BLaER1 (cell line): ENCODE results near the gene ACIN1.

ENCODE experiments used
- H3K27ac ChIP-seq: shearing (Covaris generic); formaldehyde crosslinking; 2 replicates; pipeline ENCODE4 v1.8.1; 2022
- H3K27me3 ChIP-seq: shearing (Covaris generic); formaldehyde crosslinking; 2 replicates; pipeline ENCODE4 v1.8.1; 2022
- H3K36me3 ChIP-seq: shearing (Covaris generic); formaldehyde crosslinking; 2 replicates; pipeline ENCODE4 v1.8.1; 2022
- H3K4me1 ChIP-seq: shearing (Covaris generic); formaldehyde crosslinking; 2 replicates; pipeline ENCODE4 v1.8.1; 2022
- H3K4me2 ChIP-seq: shearing (Covaris generic); formaldehyde crosslinking; 2 replicates; pipeline ENCODE4 v1.8.1; 2022
- H3K4me3 ChIP-seq: shearing (Covaris generic); formaldehyde crosslinking; 2 replicates; pipeline ENCODE4 v1.8.1; 2022
- H3K9ac ChIP-seq: shearing (Covaris generic); formaldehyde crosslinking; 2 replicates; pipeline ENCODE4 v1.8.1; 2022
- H3K9me3 ChIP-seq: shearing (Covaris generic); formaldehyde crosslinking; 2 replicates; pipeline ENCODE4 v1.8.1; 2022
- H4K20me1 ChIP-seq: shearing (Covaris generic); formaldehyde crosslinking; 2 replicates; pipeline ENCODE4 v1.8.1; 2022
- Cebpa-rat ChIP-seq: shearing (Covaris generic); IDR thresholded peaks from 2 replicates; pipeline ENCODE4 v1.8.1; 2022

Gene ACIN1

DNA sequence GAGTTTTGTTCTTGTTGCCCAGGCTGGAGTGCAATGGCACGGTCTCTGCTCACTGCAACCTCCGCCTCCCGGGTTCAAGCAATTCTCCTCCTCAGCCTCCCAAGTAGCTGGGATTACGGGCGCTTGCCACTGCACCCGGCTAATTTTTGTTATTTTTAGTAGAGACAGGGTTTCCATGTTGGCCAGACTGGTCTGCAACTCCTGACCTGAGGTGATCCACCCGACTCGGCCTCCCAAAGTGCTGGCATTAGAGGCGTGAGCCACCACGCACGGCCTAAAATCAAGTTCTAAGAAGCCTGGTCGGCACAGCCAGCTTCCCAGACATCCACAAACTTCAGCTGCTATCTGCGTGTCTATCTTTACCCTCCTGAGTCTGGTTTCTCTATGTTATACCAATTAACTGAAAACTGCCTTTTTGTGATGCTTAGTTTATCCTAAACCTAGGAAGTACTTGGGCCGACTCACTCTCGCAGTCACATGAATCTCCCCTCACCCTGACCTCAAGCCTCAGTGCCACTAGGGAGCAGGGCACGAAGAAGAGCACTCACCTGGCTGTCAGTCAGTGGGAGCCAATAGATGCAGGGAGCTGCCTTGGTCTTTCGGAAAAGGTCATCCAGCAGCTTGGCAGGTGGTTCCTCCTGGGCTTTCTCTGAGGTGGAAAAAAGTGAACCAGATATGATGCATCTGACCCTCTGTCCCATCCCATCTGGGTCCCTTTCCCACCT lies 34.2 kb downstream of the ACIN1 start:
- Histone ChIP-seq H3K4me3 (no peak overlapping the region), H3K4me2 (peak overlapping the region; percentile 97; the same call in 1 of the 2 replicates), H3K27me3 (0 out of 2 replicates have a peak, but pooled peaks cover 7% of the 10 kb centered on the region), H3K4me1 (peaks cover 51% of the 10 kb centered on the region), H3K9me3 (no peaks in the 10 kb centered on the region), H3K27ac (no peak overlapping the region), H3K36me3 (peaks cover 76% of the 10 kb centered on the region), H4K20me1 (peaks cover 74% of the 10 kb centered on the region), H3K9ac (no peak overlapping the region)
- no peak for TF ChIP-seq Cebpa-rat

DNA sequence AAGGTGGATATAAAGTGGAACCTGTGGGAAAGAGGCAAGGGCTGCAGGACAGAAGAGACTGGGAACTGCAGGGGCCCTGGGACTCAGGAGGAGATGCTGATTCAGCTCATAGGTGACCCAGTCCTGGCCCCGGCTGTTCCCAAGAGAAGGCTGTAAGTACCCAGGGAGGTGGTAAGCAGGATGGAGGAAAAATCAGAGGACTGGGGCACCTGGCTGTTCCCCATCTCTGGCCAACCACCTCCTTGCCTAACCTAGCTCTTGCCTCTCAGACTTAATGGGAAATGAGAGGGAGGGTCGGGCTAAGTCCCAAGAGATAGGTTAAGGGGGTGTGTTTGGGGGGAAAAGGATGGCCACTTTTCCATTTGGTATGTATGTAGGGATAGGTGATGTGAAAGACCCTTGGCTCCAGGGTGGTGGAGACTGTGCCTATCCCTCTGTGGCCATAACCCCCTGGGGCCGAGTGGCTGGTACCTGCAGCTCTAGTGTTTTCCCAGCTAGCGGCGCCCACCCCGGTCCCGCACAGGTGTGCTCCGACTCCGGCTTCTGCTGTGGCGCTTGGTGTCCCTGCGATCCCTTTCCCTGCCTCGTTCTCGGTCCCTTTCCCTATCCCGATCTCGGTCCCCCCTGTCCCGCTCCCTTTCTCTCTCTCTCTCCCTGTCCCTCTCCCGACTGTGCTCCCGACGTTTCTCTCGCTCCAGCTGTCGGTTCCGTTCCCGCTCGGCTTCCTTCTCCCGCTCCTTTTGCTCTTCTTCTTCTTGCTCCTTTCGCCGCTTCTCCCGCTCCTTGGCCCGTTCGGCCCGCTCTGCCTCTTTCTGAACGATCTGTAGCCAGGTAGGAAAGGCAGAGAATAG lies 36.1 kb downstream of the ACIN1 start:
- H3K9ac ChIP-seq, result no peak overlapping the region; the same call in 1 of the 2 replicates
- peaks cover 57% of the 10 kb centered on the region for H3K36me3 ChIP-seq

DNA sequence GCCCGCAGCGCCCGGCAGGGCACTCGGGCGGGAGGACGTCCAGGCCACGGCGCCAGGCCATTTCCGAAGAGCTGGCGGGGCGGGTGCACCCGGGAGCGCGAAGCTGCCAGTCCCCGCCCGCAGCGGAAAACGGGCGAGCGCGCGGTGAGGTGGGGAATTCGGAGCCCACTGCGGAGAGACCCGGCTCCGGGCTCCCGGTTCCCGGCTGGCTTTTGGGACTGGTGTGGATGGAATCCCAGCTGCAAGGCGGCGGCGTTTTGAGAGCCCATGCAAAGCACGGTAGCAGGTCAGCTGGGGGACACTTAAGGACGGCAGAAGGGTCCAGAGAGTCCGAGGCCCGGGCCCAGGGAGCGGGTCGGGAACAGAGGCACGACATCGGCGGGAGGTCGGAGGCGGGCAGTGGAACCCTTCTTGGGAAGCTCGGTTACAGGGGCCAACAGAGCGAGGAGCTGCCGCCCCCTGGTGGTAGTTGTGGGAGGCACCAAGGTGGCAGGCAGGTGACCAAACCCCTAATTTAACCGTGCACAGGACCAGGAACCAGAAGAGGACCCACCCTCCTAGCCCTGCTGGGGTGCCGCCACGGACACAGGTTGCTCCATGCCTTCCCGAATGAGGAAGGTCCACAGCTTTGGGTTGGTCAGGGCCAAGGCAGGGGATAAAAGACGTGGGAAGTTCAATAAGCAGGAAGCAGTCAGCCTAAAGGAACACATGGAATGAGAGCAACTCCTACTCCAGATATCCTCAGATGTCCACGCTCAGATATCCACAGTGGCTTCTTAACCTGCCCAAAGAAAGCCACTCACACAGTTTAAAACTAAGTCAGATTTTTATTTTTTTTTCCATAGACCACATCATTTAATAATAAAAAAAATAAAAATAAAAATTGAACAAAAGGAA lies 36.9 kb downstream of the ACIN1 start:
- peaks cover 48% of the 10 kb centered on the region for H4K20me1 ChIP-seq
- peak overlapping the region; percentile 75 for H3K4me3 ChIP-seq
- 0 out of 2 replicates have a peak, but pooled peaks cover 7% of the 10 kb centered on the region for H3K27me3 ChIP-seq
- TF ChIP-seq Cebpa-rat, result no peak
- no peak overlapping the region for H3K27ac ChIP-seq
- H3K9ac ChIP-seq, result peak overlapping the region; percentile 77
- peaks cover 57% of the 10 kb centered on the region for H3K4me1 ChIP-seq
- peak overlapping the region; percentile 97 for H3K4me2 ChIP-seq
- H3K36me3 ChIP-seq, result peaks cover 51% of the 10 kb centered on the region
- no peaks in the 10 kb centered on the region for H3K9me3 ChIP-seq

More for the DNA sequence above, 36.1 kb downstream of the ACIN1 start:
- Histone ChIP-seq H3K27me3 (0 out of 2 replicates have a peak, but pooled peaks cover 7% of the 10 kb centered on the region), H3K27ac (no peak overlapping the region), H3K4me3 (no peak overlapping the region), H3K4me2 (peak overlapping the region; percentile 97), H4K20me1 (peaks cover 55% of the 10 kb centered on the region), H3K4me1 (peaks cover 57% of the 10 kb centered on the region), H3K9me3 (no peaks in the 10 kb centered on the region)
- TF ChIP-seq Cebpa-rat, result no peak

GRCh38 chr14:23056956-23057756 lies 37.8 kb downstream of the ACIN1 start, which contains the start of gene CDH24:
CDH24 (minus strand) TSS chr14:23057520; CDS start chr14:23055733, 1,787 bp downstream.
- peak within 1 kb of the TSS; percentile 75 for H3K4me3 ChIP-seq
- H3K27me3 ChIP-seq, result 0 out of 2 replicates have a peak, but pooled peaks cover 7% of the 10 kb centered on the region
- peak within 1 kb of the TSS; percentile 41; the same call in 1 of the 2 replicates for H3K27ac ChIP-seq

GRCh38 chr14:23056145-23056955 lies 38.6 kb downstream of the ACIN1 start:
- TF ChIP-seq Cebpa-rat, result no peak
- peaks cover 35% of the 10 kb centered on the region for H3K36me3 ChIP-seq
- peaks cover 37% of the 10 kb centered on the region for H4K20me1 ChIP-seq
- H3K9ac ChIP-seq, result peak overlapping the region; percentile 77
- no peaks in the 10 kb centered on the region for H3K9me3 ChIP-seq
- peak overlapping the region; percentile 75 for H3K4me3 ChIP-seq
- H3K4me1 ChIP-seq, result peaks cover 57% of the 10 kb centered on the region
- 0 out of 2 replicates have a peak, but pooled peaks cover 7% of the 10 kb centered on the region for H3K27me3 ChIP-seq
- no peak overlapping the region for H3K27ac ChIP-seq
- peak overlapping the region; percentile 97 for H3K4me2 ChIP-seq

More at GRCh38 chr14:23056956-23057756, 37.8 kb downstream of the ACIN1 start, which contains the start of gene CDH24:
- Histone ChIP-seq H4K20me1 (peaks cover 39% of the 10 kb centered on the region), H3K9me3 (no peaks in the 10 kb centered on the region), H3K36me3 (peaks cover 43% of the 10 kb centered on the region), H3K4me2 (peak within 1 kb of the TSS; percentile 97), H3K9ac (peak within 1 kb of the TSS; percentile 77), H3K4me1 (peaks cover 57% of the 10 kb centered on the region)
- no peak for TF ChIP-seq Cebpa-rat

DNA sequence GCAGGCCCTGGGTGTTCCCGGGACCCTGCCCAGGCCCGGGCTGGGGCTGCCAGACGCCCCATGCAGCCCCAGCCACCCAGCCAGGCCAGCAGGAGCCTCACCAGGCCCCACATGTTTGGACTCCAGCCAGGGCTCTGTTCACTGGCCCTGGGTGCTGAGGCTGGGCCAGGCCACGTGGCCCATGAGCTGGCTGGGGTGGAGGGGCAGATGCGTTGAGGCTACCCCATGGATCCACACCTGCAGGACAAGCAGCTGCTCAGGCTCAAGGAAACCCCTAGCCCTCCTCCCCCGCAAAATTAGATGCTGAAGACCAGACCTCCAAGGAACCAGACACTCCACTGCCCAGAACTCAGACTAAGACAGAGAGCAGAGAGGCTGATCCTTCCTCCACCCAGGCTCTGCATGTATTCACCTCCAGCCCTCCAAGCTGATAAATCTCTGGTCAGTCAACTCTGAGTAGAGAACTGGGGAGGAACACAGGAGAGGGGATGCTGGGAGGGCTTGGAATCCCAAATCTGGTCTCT lies 39.3 kb downstream of the ACIN1 start:
- Histone ChIP-seq H3K9ac (peak overlapping the region; percentile 77; the same call in 1 of the 2 replicates), H3K36me3 (peaks cover 29% of the 10 kb centered on the region), H3K4me2 (peak overlapping the region; percentile 97), H3K9me3 (no peaks in the 10 kb centered on the region), H4K20me1 (peaks cover 31% of the 10 kb centered on the region), H3K4me1 (peaks cover 51% of the 10 kb centered on the region), H3K27ac (0 out of 2 replicates have a peak overlapping the region, but pooled peaks have one; percentile 35), H3K4me3 (no peak overlapping the region), H3K27me3 (0 out of 2 replicates have a peak, but pooled peaks cover 7% of the 10 kb centered on the region)
- TF ChIP-seq Cebpa-rat, result no peak

GRCh38 chr14:23055147-23055550 lies 39.8 kb downstream of the ACIN1 start:
- peaks cover 26% of the 10 kb centered on the region for H4K20me1 ChIP-seq
- H3K9ac ChIP-seq, result 0 out of 2 replicates have a peak overlapping the region, but pooled peaks have one; percentile 77
- peaks cover 23% of the 10 kb centered on the region for H3K36me3 ChIP-seq
- H3K4me3 ChIP-seq, result no peak overlapping the region
- no peak for TF ChIP-seq Cebpa-rat
- peak overlapping the region; percentile 97; the same call in 1 of the 2 replicates for H3K4me2 ChIP-seq
- H3K27ac ChIP-seq, result no peak overlapping the region
- H3K9me3 ChIP-seq, result no peaks in the 10 kb centered on the region
- peaks cover 46% of the 10 kb centered on the region for H3K4me1 ChIP-seq
- 0 out of 2 replicates have a peak, but pooled peaks cover 7% of the 10 kb centered on the region for H3K27me3 ChIP-seq
